A549 (cell line): ENCODE data around the gene SPIN2A.

ENCODE experiments used
- CEBPB ChIP-seq, 2 experiments: fragments of >200 bp in 1 of 2; sonication (Bioruptor Twin) in 1 of 2; formaldehyde crosslinking in 1 of 2; IDR thresholded peaks; 2 replicates each; pipeline ENCODE4 v1.6.1; 2012 to 2016
- CHD2 ChIP-seq: fragments of 150-350 bp; IDR thresholded peaks from 2 replicates; pipeline ENCODE4 v1.6.1; 2014; ENCODE audit warnings: low read length; ENCODE audit not compliant: partially characterized antibody
- EP300 ChIP-seq, 2 experiments: fragments of >200 bp; sonication (Bioruptor Twin); formaldehyde crosslinking; IDR thresholded peaks; 2 replicates in 1 of 2; 3 replicates in 1 of 2; pipeline ENCODE4 v1.6.1; 2016 to 2017
- JUN ChIP-seq, 2 experiments: fragments of >200 bp; sonication (Bioruptor Twin); formaldehyde crosslinking; IDR thresholded peaks; 2 replicates in 1 of 2; 3 replicates in 1 of 2; pipeline ENCODE4 v1.6.1; 2016 to 2017
- POLR2A ChIP-seq: IDR thresholded peaks from 2 replicates; pipeline ENCODE4 v1.6.1; 2012; ENCODE audit warnings: mild to moderate bottlenecking, low read length
- RARB ChIP-seq: fragments of 250-450 bp; sonication (Bioruptor Pico); IDR thresholded peaks from 2 replicates; pipeline ENCODE4 v1.8.0; 2021; ENCODE audit warnings: mild to moderate bottlenecking, moderate library complexity
- SMC3 ChIP-seq: fragments of >200 bp; sonication (Bioruptor Twin); formaldehyde crosslinking; IDR thresholded peaks from 3 replicates; pipeline ENCODE4 v1.6.1; 2018; ENCODE audit warnings: inconsistent platforms
- SREBF2 ChIP-seq: fragments of 450-650 bp; IDR thresholded peaks from 2 replicates; pipeline ENCODE4 v1.6.1; 2014; ENCODE audit warnings: mild to moderate bottlenecking, moderate library complexity
- TFCP2L1 ChIP-seq: fragments of 250-450 bp; sonication (Bioruptor Pico); IDR thresholded peaks from 2 replicates; pipeline ENCODE4 v1.5.0; 2021; ENCODE audit warnings: mild to moderate bottlenecking
- TP53 ChIP-seq: fragments of 250-450 bp; sonication (Bioruptor Pico); IDR thresholded peaks from 2 replicates; pipeline ENCODE4 v1.5.0; 2021; ENCODE audit warnings: mild to moderate bottlenecking, moderate library complexity
- TF ChIP-seq, protein P1 (sequence below): fragments of >200 bp; sonication (Bioruptor Twin); formaldehyde crosslinking; IDR thresholded peaks from 3 replicates; pipeline ENCODE4 v1.5.1; 2016
- TF ChIP-seq, protein P2 (sequence below): fragments of 250-450 bp; sonication (Bioruptor Pico); IDR thresholded peaks from 2 replicates; pipeline ENCODE4 v1.5.0; 2021; ENCODE audit warnings: mild to moderate bottlenecking, moderate library complexity, borderline replicate concordance
- TF ChIP-seq, protein P3 (sequence below): fragments of 450-650 bp; IDR thresholded peaks from 2 replicates; pipeline ENCODE4 v1.6.1; 2014; ENCODE audit warnings: antibody characterized with exemption

DNA sequence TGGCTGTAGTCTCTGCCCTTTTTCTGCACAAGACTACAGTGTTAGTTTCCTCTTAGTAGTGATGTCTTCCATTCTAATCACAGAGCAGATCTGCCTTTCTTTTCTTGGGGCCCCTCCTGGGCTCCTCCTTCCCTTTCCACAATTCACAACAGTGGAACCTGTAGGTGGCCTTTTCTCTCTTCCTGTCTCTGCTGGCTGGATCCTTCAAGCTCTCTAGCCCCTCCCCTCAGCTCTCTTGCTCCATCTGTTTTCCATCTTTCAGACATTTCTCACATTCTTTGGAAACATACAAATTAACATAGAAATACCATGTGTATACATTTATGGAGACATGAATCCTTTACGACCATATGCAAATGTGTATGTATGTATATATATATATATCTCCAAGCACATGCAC lies 304 bp upstream of the SPIN2A start:
- TF ChIP-seq POLR2A (no peak), EP300 (IDR thresholded peaks at IDR 0.05) (no peak), CHD2 (no peak), JUN (IDR thresholded peaks at IDR 0.05) (no peak), CEBPB (IDR thresholded peaks at IDR 0.05) (no peak), TFCP2L1 (no peak), SREBF2 (no peak), TP53 (CRISPR knock-in tag) (no peak), RARB (CRISPR knock-in tag) (no peak), SMC3 (no peak)
- TF ChIP-seq, protein P1, sequence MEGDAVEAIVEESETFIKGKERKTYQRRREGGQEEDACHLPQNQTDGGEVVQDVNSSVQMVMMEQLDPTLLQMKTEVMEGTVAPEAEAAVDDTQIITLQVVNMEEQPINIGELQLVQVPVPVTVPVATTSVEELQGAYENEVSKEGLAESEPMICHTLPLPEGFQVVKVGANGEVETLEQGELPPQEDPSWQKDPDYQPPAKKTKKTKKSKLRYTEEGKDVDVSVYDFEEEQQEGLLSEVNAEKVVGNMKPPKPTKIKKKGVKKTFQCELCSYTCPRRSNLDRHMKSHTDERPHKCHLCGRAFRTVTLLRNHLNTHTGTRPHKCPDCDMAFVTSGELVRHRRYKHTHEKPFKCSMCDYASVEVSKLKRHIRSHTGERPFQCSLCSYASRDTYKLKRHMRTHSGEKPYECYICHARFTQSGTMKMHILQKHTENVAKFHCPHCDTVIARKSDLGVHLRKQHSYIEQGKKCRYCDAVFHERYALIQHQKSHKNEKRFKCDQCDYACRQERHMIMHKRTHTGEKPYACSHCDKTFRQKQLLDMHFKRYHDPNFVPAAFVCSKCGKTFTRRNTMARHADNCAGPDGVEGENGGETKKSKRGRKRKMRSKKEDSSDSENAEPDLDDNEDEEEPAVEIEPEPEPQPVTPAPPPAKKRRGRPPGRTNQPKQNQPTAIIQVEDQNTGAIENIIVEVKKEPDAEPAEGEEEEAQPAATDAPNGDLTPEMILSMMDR = no peak
- TF ChIP-seq, protein P2, sequence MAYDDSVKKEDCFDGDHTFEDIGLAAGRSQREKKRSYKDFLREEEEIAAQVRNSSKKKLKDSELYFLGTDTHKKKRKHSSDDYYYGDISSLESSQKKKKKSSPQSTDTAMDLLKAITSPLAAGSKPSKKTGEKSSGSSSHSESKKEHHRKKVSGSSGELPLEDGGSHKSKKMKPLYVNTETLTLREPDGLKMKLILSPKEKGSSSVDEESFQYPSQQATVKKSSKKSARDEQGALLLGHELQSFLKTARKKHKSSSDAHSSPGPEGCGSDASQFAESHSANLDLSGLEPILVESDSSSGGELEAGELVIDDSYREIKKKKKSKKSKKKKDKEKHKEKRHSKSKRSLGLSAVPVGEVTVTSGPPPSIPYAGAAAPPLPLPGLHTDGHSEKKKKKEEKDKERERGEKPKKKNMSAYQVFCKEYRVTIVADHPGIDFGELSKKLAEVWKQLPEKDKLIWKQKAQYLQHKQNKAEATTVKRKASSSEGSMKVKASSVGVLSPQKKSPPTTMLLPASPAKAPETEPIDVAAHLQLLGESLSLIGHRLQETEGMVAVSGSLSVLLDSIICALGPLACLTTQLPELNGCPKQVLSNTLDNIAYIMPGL (CRISPR knock-in tag) = no peak
- TF ChIP-seq, protein P3, sequence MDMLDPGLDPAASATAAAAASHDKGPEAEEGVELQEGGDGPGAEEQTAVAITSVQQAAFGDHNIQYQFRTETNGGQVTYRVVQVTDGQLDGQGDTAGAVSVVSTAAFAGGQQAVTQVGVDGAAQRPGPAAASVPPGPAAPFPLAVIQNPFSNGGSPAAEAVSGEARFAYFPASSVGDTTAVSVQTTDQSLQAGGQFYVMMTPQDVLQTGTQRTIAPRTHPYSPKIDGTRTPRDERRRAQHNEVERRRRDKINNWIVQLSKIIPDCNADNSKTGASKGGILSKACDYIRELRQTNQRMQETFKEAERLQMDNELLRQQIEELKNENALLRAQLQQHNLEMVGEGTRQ = no peak
